Measurements from ENCODE around the gene CACFD1.

CACFD1 gene

GRCh38 chr9:133491656-133491925, 31.8 kb downstream of the CACFD1 start:
- no peak for DNase-seq (ENCODE audit: low read depth)
- TF ChIP-seq POLR2A (IDR thresholded peaks at IDR 0.05; ENCODE audit: extremely low read depth, insufficient read length) (no peak), MYC (IDR thresholded peaks at IDR 0.05; ENCODE audit: low read depth, low read length) (no peak), CTCF (IDR thresholded peaks at IDR 0.05; ENCODE audit: low read depth, low read length) (no peak), MAX (IDR thresholded peaks at IDR 0.05; ENCODE audit: low read depth, low read length) (no peak)
- H3K4me3 ChIP-seq (ENCODE audit: low read depth, low read length), result no peak overlapping the region

- no peak for DNase-seq (ENCODE audit: low read depth)
- no peak overlapping the region for H3K4me3 ChIP-seq (ENCODE audit: low read depth, low read length)
- no peak for TF ChIP-seq CTCF (IDR thresholded peaks at IDR 0.05; ENCODE audit: low read depth, low read length)
- TF ChIP-seq MYC (IDR thresholded peaks at IDR 0.05; ENCODE audit: low read depth, low read length), result no peak
- no peak for TF ChIP-seq MAX (IDR thresholded peaks at IDR 0.05; ENCODE audit: low read depth, low read length)
- TF ChIP-seq POLR2A (IDR thresholded peaks at IDR 0.05; ENCODE audit: extremely low read depth, insufficient read length), result no peak
Measured at GRCh38 chr9:133492061-133493021, 32.6 kb downstream of the CACFD1 start.

GRCh38 chr9:133493428-133493827, 33.6 kb downstream of the CACFD1 start:
- TF ChIP-seq MAX (IDR thresholded peaks at IDR 0.05; ENCODE audit: low read depth, low read length), result no peak
- TF ChIP-seq CTCF (IDR thresholded peaks at IDR 0.05; ENCODE audit: low read depth, low read length), result no peak
- no peak for TF ChIP-seq POLR2A (IDR thresholded peaks at IDR 0.05; ENCODE audit: extremely low read depth, insufficient read length)
- TF ChIP-seq MYC (IDR thresholded peaks at IDR 0.05; ENCODE audit: low read depth, low read length), result no peak
- no peak overlapping the region for H3K4me3 ChIP-seq (ENCODE audit: low read depth, low read length)
- no peak for DNase-seq (ENCODE audit: low read depth)

GRCh38 chr9:133493845-133494540, 34.2 kb downstream of the CACFD1 start:
- no peak for TF ChIP-seq MYC (IDR thresholded peaks at IDR 0.05; ENCODE audit: low read depth, low read length)
- no peak for TF ChIP-seq CTCF (IDR thresholded peaks at IDR 0.05; ENCODE audit: low read depth, low read length)
- TF ChIP-seq POLR2A (IDR thresholded peaks at IDR 0.05; ENCODE audit: extremely low read depth, insufficient read length), result no peak
- no peak for TF ChIP-seq MAX (IDR thresholded peaks at IDR 0.05; ENCODE audit: low read depth, low read length)
- no peak for DNase-seq (ENCODE audit: low read depth)
- H3K4me3 ChIP-seq (ENCODE audit: low read depth, low read length), result no peak overlapping the region

GRCh38 chr9:133494636-133495326, 35.0 kb downstream of the CACFD1 start:
- no peak for DNase-seq (ENCODE audit: low read depth)
- H3K4me3 ChIP-seq (ENCODE audit: low read depth, low read length), result no peak overlapping the region
- TF ChIP-seq CTCF (IDR thresholded peaks at IDR 0.05; ENCODE audit: low read depth, low read length) (no peak), MYC (IDR thresholded peaks at IDR 0.05; ENCODE audit: low read depth, low read length) (no peak), MAX (IDR thresholded peaks at IDR 0.05; ENCODE audit: low read depth, low read length) (no peak)
